Prostate gland (tissue), 2 donors: ENCODE results near the gene CHPT1.

Experiments
- POLR2AphosphoS5 ChIP-seq: sonication (generic); formaldehyde crosslinking; IDR thresholded peaks from one replicate; pipeline ENCODE4 v1.6.1; 2017; ENCODE audit warnings: antibody characterized with exemption
- TF ChIP-seq, protein P1 (sequence below), 4 experiments: fragments of 200-600 bp in 2 of 4; fragments of 450-650 bp in 2 of 4; sonication (generic) in 2 of 4; IDR thresholded peaks; 1 replicate in 3 of 4; 2 replicates in 1 of 4; pipeline ENCODE4 v1.5.1; 2016 to 2019; ENCODE audit warnings: antibody characterized with exemption in 4 of 4, mild to moderate bottlenecking in 2 of 4, moderate library complexity in 2 of 4

DNA sequence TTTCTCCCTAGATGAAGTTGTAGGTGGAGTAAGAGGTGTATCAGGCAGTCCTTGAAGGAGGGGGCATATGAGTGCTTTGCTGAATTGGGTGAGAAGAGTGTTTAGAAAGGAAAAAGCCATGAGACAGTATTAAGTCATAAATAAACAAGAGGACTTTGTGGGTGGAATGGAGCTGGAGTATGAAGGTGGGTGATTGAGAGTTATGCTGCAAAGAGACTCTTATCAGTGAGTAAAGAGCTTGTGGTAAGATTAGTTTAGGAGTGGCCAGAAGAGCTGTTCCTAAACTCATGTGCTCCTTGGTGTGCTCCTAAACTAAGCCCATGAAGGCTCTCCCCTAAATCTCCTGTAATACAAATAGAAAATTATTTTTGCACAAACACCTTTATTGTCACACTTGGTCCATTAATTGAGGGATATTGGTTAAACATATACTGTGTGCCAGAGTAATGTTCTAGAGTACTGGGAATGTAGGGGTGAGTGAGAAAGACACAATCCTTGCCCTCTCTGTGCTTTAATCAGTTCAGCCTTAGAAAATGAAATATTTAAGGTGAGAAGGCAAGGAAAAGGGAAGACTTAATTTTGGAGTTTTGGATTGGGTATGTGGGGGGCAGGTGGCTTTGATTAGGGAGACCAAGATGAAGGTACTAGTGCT, 9.8 kb downstream of the CHPT1 start:
- TF ChIP-seq POLR2AphosphoS5 = no peak
- TF ChIP-seq, protein P1, sequence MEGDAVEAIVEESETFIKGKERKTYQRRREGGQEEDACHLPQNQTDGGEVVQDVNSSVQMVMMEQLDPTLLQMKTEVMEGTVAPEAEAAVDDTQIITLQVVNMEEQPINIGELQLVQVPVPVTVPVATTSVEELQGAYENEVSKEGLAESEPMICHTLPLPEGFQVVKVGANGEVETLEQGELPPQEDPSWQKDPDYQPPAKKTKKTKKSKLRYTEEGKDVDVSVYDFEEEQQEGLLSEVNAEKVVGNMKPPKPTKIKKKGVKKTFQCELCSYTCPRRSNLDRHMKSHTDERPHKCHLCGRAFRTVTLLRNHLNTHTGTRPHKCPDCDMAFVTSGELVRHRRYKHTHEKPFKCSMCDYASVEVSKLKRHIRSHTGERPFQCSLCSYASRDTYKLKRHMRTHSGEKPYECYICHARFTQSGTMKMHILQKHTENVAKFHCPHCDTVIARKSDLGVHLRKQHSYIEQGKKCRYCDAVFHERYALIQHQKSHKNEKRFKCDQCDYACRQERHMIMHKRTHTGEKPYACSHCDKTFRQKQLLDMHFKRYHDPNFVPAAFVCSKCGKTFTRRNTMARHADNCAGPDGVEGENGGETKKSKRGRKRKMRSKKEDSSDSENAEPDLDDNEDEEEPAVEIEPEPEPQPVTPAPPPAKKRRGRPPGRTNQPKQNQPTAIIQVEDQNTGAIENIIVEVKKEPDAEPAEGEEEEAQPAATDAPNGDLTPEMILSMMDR (IDR thresholded peaks at IDR 0.05) = no peak
